CMK (cell line): Measurements from ENCODE around the gene KIF5A.

ENCODE experiments used
- DNase-seq: peaks from one replicate; pipeline ENCODE4 v3.0.0-alpha.2; 2010; ENCODE audit warnings: low read depth

The KIF5A gene

DNA sequence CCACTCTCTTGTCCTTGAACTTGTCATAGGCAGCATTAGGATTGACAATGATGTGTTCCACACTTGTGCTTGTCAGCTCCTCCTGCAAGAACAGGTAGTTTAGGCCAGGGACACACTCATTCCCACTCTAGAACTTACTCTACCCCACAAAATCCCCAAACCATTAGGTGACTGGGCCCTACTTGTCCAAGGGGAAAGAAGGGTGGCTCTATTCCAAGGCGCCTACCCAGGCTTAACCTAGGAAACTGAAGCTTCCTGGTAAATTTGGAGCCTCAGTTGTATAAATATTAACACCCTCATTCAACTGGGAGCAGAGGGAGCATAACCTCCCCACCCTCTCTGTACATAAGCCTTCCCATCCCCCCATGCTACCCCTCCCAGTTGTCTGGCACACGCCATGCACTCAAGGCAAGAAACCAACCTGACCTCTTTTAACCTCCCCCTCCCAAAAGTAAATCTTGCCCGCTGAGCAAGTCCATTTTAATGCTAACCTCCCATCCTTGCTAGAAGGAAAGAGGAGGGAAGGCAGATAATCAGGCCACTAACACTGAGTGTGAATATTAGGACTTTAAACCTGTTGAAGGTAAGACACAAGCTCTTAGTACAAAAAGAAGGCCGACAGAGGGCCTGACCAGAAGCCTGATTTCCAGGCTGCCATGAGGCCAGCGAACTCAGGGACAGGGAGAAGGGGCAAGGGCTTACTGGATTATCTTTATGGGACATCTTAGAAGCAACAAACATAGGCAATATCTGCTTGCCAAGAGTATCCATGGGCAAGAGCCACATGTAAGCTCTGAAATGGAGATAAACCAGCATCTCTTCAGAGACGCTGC, 13.9 kb upstream of the KIF5A start:
- DNase-seq: no peak

DNA sequence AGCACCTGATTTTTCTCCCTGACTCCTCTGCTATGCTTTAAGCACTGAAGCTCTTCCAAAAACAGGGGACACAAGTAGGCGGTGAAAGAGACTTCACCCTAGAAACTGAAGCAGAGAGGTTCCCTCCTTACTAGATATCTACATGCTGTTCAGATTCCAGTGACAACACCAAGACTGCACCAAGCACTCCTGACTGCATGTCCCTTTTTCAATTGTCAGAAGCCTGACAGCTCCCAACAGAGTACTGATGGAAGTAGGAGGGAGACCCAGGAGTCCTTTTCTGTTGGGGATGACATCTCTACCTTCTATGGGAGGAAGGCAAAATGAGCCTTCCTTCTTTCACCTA, 13.3 kb upstream of the KIF5A start:
- DNase-seq: no peak

DNA sequence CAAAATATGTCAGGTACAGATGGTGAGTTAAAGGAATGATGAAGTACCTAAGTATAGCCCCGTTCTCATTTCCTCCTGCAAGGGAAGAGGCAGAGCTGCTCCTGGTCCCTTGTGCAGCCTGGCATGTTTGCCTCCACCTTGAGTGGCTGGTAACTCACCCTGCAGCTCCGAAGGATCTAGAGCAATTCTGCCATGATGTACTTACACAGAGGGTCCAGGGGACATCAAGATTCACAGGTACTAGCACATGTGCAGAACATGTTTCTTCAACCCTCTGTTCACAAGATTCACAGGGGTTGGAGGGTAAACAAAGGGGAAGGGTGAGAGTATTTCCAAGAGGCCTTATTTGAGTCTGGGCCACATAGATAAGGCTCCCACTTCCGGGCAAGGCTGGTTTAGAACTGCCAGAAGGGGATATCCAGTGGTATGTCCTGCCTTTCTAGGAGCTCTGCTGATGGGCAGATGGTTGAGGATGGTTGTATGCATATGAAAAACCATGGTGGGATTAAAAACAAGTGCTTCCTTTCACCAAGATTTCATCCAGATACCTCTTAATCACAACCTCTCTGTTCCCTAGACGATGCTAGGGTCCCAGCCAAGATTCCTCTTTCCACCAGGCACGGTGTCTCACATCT, 10.6 kb upstream of the KIF5A start:
- peak; percentile 86 for DNase-seq

DNA sequence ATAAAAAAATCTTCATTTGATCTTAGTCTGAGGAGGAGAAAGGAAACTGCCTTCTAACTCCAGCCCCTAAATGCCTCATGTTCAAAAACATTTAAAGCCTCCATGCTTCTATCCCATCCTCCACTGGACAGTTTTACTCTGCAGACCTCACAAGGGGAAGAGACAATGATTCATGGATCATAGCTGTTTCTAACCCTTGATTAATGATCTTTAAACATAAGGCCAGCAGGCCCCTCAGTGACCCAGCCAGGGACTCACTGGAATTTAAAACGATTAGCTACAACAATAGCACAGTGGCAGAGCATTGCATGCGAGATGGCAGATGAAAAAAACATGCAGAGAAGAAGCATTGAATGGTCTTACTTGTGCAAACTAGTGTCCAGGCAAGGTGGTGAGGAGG, 8.8 kb upstream of the KIF5A start:
- DNase-seq: no peak

GRCh38 chr12:57541717-57542116, 8.1 kb upstream of the KIF5A start:
- no peak for DNase-seq

GRCh38 chr12:57543581-57543980, 6.3 kb upstream of the KIF5A start:
- no peak for DNase-seq

DNA sequence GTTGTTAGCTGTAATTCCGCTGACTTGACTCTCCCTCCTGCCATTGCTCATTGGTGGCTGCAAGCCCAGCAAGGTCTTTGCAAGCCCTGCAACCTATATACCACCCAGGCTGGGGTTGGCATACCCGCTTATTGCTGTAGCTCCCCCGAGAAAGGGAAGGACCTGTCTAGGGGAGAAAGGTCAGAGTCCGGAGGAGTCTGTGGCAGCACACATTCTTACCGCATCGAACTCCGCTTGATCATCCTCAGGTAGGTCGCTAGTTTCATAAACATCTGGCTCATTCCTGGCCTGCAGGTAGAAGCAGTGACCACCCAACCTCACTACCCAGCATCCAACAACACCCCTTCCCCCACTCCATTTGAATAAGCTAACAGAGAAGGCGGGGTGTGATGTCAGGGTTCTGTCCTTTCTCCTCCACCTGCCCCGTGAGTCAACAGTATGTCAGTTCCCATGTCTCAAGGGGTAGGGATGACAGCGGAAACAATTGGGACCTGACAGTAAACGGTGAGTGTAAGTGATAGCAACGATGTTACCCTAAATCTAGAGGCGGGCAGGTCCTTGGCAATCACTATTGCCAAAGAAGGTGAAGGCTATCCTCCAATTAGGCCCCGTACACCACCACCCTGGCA, 3.9 kb upstream of the KIF5A start:
- no peak for DNase-seq

DNA sequence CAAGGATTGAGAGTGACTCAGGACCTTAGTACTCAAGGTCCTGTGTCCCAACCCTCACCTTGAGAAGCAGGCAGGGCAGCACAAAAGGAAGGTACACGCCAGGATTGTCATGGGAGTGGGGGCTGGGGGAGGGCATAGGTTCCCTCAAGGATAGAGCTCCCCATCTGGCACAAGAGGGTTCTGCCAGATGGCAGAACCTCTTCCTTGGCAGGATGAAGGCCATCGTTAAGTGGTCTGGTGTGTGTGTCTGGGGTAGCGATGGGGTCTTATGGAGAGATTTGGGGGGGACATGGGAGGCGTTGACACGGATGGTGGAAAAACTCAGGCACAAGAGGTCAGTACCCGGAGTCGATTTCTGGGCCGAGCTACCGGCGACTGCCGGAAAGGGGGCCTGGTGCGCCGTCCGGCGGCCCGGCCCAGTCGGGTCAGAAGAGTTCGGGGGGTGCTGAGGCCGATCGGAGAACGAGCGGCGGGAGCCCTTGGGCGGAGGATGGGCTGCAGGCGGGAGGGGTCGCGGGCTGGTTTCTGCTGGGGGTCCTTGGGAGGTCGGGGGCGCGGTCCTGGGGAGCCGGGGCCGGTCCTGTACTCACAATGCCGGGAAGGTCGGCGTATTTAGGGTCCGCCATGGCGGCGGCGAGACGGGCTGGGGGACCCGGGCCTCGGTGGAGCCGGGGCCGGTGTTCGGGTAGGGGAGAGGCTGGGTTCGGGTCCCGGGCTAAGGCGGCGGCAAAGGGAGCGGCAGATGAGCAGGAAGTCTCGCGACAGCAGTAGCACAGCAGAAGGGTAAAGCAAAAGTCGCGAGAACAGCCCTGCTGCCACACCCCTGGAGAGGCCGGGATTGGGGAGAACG, 3.2 kb upstream of the KIF5A start, which contains the start of gene DCTN2:
Gene DCTN2 (minus strand): TSS at position 755 of the 850 bp plus-strand sequence. CDS start 129 bp downstream, at position 626.
- peak; percentile 83 for DNase-seq

DNA sequence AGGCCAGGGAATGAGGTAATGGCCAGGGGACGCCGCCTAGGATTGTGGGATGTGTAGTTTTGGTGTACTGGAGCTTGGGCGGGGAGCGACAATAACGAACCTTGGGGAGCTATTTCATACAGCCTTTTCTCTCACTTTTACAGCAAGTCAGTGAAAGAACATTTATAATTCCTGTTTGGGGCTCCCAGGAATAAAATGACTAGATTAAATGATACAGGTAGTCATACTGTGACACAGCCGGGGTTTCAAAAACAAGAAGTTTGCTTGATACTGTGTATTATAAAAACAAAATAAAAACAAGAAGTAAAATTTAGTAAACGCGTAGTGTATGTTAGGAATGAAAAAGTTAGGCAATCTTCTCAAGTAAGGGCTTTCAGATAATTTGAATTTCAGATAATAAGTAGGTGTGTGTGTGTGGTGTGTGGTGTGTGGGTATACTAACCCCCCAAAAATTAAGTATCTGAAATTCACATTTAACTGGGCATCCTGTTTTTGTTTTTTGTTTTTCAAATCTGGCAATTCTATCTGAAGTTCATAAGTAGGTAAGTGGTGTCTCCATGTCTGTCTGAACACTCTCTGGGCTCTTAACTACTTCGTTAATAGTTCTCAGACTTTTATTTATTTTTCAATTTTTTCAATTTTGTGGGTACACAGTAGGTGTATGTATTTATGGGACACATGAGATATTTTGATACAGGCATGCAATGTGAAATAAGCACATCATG, 2.4 kb upstream of the KIF5A start:
- DNase-seq: no peak

- DNase-seq: no peak
Measured at GRCh38 chr12:57548013-57548315, 1.9 kb upstream of the KIF5A start.

DNA sequence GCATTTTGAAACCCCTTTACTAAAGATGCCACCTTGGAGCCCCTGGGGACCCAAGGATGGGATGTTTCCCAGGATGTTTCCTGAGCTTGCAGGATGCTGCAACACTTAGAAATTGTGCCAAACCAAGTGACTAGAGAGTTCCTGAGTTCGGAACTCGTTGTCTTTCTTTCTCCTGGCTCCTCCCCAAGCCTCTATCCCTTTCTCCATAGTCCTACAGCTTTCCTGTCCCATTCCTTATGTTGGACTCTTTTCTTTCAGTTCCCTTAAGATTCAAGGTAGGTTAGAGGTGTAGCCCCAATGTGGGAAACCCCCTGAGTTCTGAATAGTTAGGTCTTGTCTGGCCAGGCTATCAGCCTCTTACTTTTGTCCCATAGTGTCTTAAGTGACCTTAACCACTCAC, 1.4 kb upstream of the KIF5A start:
- DNase-seq: no peak

DNA sequence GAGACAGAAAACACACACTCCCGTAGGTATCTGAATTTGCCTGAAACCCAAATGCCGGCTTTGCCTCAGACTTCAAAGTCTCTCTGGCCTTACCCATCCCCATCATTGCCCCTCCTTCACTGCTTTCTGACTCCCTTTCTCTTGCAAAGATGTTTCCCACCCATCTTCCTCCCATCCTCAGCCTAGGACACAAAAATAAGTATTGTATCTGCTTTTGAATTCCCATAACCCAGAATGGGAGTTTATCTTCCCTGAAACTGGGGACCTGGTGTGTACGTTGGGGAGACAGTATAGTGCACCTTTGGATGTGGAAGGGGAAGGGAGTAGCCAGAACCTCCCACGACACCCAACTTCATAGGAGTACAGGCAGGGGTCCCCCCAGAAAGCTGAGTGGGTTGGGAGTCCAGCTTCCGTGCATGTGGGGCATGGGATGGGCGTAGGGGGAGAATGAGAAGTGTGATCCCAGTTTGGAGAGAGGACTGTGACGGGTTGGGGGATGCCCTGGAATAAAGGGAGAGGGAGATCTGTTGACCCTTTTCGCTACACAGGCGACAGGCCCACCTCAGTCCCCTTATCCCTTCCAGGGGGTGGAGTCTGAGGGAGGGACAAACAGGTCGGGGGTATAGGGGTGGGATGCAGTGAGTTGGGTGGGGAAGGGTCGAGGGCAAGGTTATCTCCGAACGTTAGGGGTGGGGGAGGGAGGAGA, 488 bp upstream of the KIF5A start:
- no peak for DNase-seq

DNA sequence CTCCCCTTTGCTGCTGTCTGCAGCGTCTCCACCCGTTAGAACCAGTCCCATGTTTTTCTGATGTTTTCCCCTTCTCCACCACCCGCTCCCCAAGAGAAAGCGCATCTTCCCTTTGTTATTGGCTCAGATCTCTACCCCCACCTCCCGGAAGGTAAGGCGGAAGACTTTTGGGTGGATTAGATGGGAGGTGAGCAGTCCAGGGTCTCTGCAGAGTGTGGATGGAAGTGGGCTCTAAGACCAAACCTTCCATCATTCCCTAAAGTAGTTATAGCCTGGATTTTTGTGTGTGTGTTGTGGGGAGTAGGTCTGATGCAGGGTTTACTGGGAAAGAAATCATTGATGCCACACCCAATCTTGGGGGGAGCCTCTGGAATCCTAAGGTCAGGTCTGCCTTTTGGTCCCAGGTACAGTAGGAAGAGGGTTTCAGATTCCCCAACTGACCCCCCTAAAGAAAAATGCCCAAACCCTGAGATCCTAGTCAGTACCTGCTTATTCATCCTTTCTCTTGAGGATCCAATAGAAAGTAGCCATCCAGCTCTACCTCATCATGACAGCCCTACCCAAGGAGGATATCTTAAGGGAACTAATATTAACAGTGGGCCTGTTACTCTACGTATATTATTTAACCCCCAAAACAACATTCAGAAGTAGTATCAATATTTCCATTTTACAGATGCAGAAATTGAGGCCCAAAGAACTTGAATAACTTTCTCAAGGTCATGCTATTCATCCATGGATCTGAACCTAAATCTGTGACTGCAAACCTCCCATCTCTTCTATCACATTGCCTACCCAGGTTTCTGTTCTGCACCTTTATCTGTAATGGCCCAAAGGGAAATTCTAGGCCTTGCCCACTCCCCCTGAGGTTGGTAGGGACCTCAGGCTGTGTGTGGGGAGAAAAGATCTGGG, 1.1 kb downstream of the KIF5A start:
- no peak for DNase-seq

DNA sequence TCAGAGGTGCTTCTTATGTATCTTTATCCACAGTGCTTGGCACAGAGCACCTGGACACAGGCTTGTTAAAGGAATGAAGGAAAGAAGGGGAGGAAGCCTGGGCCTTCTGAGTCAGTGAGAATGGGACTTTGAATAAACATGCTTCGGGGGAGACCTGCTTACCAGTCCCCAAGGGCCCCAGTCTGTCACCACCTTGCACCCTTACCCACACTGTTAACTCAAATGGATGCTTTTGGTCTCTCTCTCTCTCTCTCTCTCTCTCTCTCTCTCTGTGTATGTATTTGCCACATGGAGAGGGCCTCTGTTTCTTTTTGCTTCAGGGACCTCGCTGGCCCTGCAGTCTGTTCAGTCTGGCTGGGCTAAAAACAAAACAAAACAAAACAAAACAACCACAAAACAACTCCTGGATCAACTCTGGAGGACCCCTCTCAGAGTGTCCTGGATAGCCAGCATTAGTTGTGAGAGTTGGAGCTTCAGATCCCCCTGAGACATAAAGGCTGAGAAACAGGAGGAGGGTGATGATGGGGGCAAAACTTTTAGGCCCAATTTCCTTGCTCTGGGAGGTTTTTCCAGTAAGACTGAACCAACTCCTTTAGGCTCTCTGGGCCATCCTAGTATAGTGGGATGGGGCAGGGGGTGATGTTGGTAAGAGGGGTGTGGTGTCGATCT, 1.9 kb downstream of the KIF5A start:
- no peak for DNase-seq

DNA sequence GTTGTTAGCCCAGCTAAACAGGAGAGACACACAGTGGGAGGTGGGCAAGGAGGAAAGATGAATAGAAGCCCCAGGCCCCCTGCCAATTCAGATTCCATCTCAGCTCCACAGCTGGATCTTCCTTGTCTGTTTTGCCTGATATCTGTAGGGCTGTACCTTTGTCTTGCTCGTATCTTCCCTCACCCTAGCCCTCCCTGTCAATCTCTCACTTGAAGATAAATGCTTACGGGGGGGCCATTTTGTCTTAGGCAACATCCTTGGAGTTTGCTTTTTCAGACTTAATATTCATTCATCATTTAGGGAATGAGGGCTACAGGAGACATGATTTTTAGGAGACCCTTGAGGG, 2.4 kb downstream of the KIF5A start:
- DNase-seq: no peak

GRCh38 chr12:57552835-57553313, 3.0 kb downstream of the KIF5A start:
- DNase-seq: no peak

DNA sequence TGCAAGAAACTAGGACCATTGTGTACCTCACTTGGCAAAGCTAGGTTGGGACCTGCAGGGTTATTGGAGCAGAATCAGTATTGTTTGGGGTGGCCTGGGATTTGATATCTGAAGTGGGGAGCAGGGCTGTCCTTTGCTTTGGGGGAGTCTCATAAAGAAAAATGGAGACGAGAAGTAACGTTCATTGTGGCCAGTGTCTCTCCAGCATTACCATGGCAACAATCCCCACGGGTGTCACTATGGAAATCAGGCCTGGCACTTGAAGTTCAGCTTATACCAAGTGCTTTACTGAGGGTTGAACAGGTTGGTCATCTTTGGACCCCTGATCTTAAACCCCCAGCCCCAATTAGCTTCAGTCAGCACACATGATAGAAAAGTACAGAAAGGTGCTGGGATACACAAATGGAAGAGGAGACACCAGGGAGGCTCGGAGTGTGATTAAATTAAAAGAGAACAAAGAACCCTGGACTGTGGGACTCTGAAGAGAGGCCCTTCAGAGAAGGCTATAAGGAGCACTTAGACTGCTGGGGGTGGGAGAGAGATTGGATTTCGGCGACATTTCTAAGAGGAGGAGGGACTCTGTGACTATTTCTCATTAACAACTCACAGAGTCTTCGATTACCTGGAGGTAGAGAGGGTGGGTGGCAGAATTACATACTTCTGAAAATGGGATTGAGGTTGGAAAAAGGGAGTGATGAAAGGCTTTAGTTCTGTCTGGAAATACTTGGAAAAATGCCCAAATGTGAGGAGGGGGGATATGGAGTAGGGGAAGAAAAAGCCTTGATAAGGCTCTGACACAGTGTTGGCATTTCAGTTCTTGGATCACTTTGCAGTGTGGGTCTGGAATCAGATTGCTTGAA, 3.7 kb downstream of the KIF5A start:
- DNase-seq: no peak

DNA sequence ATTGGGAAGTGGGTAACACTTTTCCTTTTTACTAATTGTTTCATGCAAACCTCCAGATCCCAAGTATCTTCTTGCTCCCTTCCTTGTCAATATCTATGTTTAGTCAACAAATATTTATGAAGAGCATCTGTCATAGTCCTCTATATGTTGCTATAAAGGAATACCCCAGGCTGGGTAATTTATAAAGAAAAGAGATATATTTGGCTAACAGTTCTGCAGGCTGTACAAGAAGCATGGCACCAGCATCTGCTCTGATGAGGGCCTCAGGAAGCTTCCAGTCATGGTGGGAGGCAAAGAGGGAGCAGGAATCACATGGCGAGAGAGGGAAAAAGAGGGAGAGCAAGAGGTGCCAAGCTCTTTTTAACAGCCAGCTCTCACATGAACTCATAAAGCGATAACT, 4.6 kb downstream of the KIF5A start:
- no peak for DNase-seq

DNA sequence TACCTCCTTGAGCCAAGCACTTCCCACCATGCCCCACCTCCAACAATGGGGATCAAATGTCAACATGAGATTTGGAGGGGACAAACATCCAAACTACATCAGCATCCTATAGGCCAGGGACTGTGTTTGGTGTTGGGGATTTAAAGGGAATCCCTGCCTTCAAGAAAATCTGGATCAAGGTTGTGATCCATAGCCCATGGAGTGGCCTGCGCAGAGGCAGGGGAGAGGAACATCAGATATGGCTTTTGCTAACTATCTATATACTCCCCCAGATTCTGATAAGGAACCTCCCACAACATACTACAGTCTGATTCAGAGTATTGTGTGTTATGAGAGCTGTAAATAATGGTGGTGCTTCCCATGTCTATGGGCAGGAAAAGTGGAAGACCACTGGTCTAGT, 5.1 kb downstream of the KIF5A start:
- DNase-seq: no peak
